NOMO-1 (cell line): ENCODE measurements around the gene SPATA12.

ENCODE experiments used
- DNase-seq, 2 experiments: peaks; one replicate each; lab custom pipeline; 2025; ENCODE audit not compliant: unreplicated experiment in 2 of 2; lab: John Stamatoyannopoulos, UW

The SPATA12 gene

DNA sequence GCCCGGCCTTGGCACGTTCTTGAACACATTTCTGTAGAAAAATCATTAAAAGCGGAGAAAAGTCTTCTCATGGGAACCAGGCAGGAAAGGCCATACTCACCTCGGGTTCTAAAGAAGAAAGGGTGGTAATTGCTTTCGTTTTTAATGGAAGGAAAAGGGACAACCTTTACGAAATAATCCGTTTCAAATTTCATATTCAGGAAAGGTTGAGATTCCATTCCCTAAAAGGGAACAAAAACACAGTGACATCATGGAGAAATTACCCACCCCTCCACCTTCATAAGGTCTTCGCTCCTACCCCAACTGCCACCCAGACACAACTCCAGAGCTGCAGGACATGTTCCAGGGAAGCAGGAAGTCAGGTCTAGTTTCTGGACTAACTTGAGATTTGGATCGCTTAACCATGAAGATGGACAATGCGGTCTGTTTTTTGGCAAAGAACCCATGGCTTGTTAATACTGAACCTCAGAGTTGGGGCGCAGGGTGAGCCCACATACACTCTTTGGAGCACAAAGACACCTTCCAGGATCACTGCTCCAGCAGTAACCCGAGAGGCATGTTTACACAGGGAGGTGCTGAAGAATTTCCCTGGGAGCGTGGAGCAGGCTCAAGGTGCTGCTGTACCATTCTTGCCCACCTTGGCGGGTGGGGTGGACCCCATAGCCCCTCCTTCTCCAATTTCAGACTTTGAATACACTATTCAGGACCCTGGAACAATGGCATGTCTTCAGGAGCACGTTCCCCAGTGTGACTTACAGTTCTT is 49.2 kb downstream of the SPATA12 start:
- no peak for DNase-seq

- DNase-seq: no peak
Measured at GRCh38 chr3:57110214-57110613, 49.8 kb downstream of the SPATA12 start.

- no peak for DNase-seq
Measured at GRCh38 chr3:57110798-57111197, 50.3 kb downstream of the SPATA12 start.

- DNase-seq: peak in 1 of 2 experiments; percentile 1
Measured at GRCh38 chr3:57112206-57112605, 51.7 kb downstream of the SPATA12 start.

DNA sequence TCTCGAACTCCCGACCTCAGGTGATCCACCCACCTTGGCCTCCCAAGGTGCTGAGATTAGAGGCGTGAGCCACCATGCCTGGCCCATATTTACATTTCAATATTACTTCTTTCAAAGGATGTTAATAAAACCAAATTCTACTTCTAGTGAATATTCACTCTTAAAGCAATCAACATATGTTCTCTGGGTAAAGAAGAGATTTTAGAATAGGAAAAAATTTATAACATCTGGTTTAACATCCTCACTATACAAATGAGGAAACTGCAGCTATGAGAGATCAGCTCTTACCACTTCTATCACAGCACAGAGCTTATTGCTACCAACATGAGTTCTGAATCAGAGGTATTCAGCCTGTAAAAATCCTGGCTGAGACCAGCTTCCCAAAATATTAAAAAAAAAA is 56.0 kb downstream of the SPATA12 start:
- DNase-seq: no peak

DNA sequence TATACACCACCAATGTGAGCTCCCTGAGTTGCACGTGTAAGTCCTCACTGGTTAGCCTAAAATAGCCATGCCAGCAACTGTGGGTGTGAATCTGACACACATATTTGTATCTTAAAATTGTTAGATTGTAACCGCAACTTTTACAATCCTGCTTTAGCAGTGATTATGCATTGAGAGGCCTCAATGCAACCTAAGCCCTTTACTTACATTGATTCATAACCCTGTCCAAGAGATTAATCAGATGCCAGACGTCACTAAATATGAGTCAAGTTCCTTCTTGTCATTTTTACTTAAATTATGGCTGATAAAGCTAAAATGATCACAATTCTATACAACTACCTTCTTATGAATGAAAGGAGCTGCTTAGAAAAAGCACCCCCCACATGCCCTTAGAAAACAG is 57.8 kb downstream of the SPATA12 start:
- DNase-seq: no peak

- DNase-seq: no peak
Measured at GRCh38 chr3:57120040-57120439, 59.6 kb downstream of the SPATA12 start.

DNA sequence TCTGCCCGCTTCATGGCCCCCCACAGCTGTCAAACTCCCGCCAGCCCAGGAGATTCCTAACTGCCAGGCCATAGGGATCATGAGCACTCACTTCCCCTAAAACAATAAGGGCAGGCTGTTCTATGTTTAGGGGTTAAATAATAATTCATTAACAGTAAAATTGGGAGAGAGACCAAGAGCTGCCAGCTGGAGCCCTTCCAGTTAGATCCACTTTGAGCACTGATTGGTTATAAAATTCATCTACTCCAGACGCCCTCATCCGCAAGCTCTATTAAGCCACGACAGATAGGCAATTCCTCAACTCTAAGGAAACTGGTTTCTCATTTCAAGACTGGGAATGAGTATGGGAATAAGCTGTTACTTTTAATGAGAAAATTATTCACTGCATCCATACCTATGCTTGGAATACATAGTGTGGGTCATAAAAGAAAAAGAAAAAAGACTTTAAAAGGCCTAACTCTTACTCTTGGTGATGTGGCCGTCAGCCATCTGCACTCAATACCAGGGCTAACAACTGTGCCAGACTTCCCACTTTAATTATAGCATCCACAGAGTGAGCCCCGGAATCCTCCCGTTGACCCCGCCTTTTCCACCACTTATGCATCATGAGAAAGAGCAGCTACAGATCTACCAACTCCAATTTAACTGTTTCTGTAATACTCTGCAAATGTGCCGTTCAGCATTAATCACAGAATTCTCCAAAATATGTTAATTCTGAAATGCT is 60.1 kb downstream of the SPATA12 start:
- no peak for DNase-seq
